Activated CD4-positive, alpha-beta memory T cell treated with anti-CD3 and anti-CD28 coated beads for 36 hours (primary cell): ENCODE results near the gene DCLRE1A. TPM values are rescaled to one million over a fixed set of nuclear protein-coding genes. Genes with fewer than 3 reads are reported as not detected.

Experiments used
- CTCF ChIA-PET: fragments of 350-600 bp; sonication (Branson Sonifier 250); formaldehyde crosslinking; loops from one replicate; lab custom pipeline; 2021; ENCODE audit warnings: antibody characterized with exemption, inconsistent platforms; lab: Charles Lee
- POLR2A ChIA-PET: fragments of 350-600 bp; sonication (Branson Sonifier 250); formaldehyde crosslinking; loops from one replicate; lab custom pipeline; 2021; ENCODE audit warnings: antibody characterized with exemption; lab: Charles Lee
- DNase-seq: peaks from one replicate; pipeline ENCODE4 v3.0.0-alpha.2; 2020
- H3K27ac Mint-ChIP-seq: one replicate; pipeline ENCODE4 v1.8.0; 2021; ENCODE audit warnings: mixed read lengths
- H3K27me3 Mint-ChIP-seq: one replicate; pipeline ENCODE4 v1.8.0; 2021; ENCODE audit warnings: mixed read lengths
- H3K36me3 Mint-ChIP-seq: one replicate; pipeline ENCODE4 v1.8.0; 2021; ENCODE audit warnings: mixed read lengths
- H3K4me1 Mint-ChIP-seq: one replicate; pipeline ENCODE4 v1.8.0; 2021; ENCODE audit warnings: low read depth, mixed read lengths
- H3K4me3 Mint-ChIP-seq: one replicate; pipeline ENCODE4 v1.8.0; 2021; ENCODE audit warnings: mild to moderate bottlenecking, mixed read lengths
- H3K9me3 Mint-ChIP-seq: one replicate; pipeline ENCODE4 v1.8.0; 2021; ENCODE audit warnings: mixed read lengths
- intact Hi-C: fragments of 100-400 bp; cut with micrococcal nuclease; formaldehyde crosslinking; loops from one replicate; pipeline ENCODE4 v1.15.1; 2023
- total RNA-seq, 2 experiments: library from RNA; stranded (reverse); gene quantifications; one replicate each; pipeline ENCODE4 v1.2.3, GENCODE V29; 2021

The DCLRE1A gene
- total RNA-seq, 2 experiments from 2014 or later: 13.8 to 16.6 TPM

- H3K27ac Mint-ChIP-seq: no peak overlapping the region
- ChIA-PET CTCF (no interaction called here), POLR2A (no interaction called here)
- H3K36me3 Mint-ChIP-seq: peaks cover 18% of the 10 kb centered on the region
- intact Hi-C loops: no loop called here
- no peak for DNase-seq
- no peak overlapping the region for H3K4me3 Mint-ChIP-seq
- peaks cover 3% of the 10 kb centered on the region for H3K4me1 Mint-ChIP-seq
- no peaks in the 10 kb centered on the region for H3K27me3 Mint-ChIP-seq
- peaks cover 13% of the 10 kb centered on the region for H3K9me3 Mint-ChIP-seq
Observed at GRCh38 chr10:113876461-113876860, 22.6 kb upstream of the DCLRE1A start.

DNA sequence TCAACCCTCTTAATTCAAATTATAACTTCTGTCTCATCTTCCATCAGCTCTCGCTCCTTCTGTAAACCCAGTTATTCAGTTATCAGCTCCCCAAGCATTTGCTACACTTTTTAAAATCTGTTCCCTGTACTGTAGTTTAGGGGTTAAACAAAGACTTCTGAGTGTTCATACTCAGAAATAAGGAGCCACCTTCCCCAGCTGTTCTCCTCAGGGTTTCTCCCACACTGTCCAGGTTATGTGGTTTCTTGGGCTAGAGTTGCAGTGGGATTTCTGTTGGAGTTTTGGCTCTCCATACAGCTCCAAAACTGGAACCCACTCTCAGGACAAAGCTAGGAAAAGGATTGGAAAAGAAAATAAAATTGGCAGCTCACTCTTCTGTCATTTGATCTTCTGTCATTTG is 21.3 kb upstream of the DCLRE1A start:
- Mint-ChIP-seq H3K27ac (no peak overlapping the region), H3K27me3 (no peaks in the 10 kb centered on the region), H3K36me3 (peaks cover 20% of the 10 kb centered on the region), H3K4me1 (peaks cover 3% of the 10 kb centered on the region), H3K4me3 (no peak overlapping the region), H3K9me3 (peaks cover 13% of the 10 kb centered on the region)
- no peak for DNase-seq
- intact Hi-C loops: no loop called here
- POLR2A ChIA-PET: no interaction called here
- CTCF ChIA-PET: no interaction called here

- peaks cover 27% of the 10 kb centered on the region for H3K36me3 Mint-ChIP-seq
- DNase-seq: no peak
- intact Hi-C loops: no loop called here
- peaks cover 13% of the 10 kb centered on the region for H3K9me3 Mint-ChIP-seq
- POLR2A ChIA-PET: interaction anchor here (0.7 kb wide), 1 partner anchor 398 kb away, joined by 3 read pairs; no protein-coding TSS in a partner anchor
- H3K4me1 Mint-ChIP-seq: peaks cover 3% of the 10 kb centered on the region
- H3K4me3 Mint-ChIP-seq: no peak overlapping the region
- no peak overlapping the region for H3K27ac Mint-ChIP-seq
- CTCF ChIA-PET: interaction anchor here (0.7 kb wide), 1 partner anchor 249 kb away, joined by 3 read pairs; no protein-coding TSS in a partner anchor
- H3K27me3 Mint-ChIP-seq: no peaks in the 10 kb centered on the region
Observed at GRCh38 chr10:113872139-113873030, 18.5 kb upstream of the DCLRE1A start.

DNA sequence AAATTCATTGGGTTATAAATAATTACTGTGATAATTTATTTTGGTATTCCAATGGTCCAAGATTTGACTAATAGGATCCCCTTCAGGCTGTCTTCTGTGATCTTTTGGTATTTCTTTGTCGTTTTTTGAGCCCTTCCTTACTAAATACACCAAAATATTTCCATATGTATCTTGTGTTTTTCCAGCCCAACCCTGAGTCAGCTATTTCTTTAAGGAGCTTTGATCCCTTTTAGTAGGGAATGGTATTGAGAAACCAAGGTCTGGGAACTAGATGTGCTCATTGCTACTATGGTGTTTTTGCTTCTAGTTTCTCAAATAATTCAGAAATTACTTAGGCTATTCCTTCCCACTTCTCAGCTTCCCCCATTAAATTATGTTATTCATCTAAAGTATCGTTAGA is 15.9 kb upstream of the DCLRE1A start:
- H3K4me1 Mint-ChIP-seq: peaks cover 3% of the 10 kb centered on the region
- ChIA-PET CTCF (no interaction called here), POLR2A (no interaction called here)
- H3K27ac Mint-ChIP-seq: no peak overlapping the region
- H3K27me3 Mint-ChIP-seq: no peaks in the 10 kb centered on the region
- H3K4me3 Mint-ChIP-seq: no peak overlapping the region
- peaks cover 30% of the 10 kb centered on the region for H3K36me3 Mint-ChIP-seq
- DNase-seq: no peak
- intact Hi-C loops: loop anchor here (1.0 kb wide), 1 partner anchor 19 kb away; no protein-coding TSS in a partner anchor
- H3K9me3 Mint-ChIP-seq: peaks cover 13% of the 10 kb centered on the region

DNA sequence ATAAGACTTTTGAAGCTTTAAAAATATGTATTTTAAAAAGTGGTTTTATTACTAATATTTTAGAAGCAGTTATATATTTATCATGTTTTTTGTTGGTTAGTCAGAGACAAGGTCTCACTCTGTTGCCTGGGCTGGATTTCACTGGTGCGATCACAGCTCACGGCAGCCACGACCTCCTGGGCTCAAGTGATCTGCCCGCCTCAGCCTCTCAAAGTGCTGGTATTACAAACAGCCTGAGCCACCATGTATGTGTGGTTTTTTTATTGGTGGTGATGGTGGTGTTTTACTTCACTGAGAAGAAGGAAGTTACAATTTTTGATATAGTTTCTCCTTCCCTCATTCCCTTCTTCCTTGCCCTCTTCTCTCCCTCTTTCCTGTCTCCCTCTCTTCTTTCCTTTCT is 14.0 kb upstream of the DCLRE1A start:
- Mint-ChIP-seq H3K36me3 (peaks cover 39% of the 10 kb centered on the region), H3K4me3 (no peak overlapping the region), H3K9me3 (peaks cover 13% of the 10 kb centered on the region), H3K4me1 (peaks cover 1% of the 10 kb centered on the region), H3K27ac (no peak overlapping the region), H3K27me3 (no peaks in the 10 kb centered on the region)
- no peak for DNase-seq
- POLR2A ChIA-PET: no interaction called here
- CTCF ChIA-PET: no interaction called here
- intact Hi-C loops: no loop called here

DNA sequence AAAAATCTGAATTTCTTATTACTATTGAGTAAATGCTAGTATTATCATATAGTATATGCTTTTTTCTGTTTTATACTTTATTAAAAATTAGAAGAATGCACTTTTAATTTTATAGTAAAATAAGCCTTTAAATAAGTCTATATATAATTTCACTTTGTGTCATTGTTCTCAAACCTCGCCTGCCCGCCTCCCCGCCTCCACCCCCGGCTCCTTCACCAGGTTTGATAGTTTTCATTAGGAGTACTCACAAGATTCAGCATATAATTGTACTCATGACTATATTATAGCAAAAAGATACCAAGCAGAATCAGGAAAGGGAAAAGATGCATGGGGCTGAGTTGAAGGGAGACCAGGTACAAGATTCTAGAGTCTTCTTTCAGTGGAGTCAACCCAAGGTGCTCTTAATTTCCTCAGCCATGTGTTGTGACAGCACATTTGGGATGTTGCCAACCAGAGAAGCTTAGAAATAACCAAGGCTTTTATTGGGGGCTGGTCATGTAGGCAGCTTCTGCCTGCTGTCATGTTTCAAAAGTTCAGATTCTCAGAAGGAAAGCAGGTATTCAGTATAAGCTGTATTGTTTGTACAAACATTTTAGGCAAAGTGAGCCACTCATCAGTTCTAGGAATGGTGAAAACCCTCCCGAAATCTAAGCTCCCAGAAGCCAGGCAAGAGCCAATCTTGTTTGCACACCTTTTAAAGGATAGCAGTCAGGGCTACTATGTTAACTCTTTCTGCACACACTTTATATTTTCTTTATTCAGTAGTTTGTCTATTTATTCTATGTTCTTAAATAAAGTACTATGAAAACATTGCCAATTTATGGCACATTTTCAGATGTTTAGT is 12.9 kb upstream of the DCLRE1A start:
- Mint-ChIP-seq H3K4me1 (peaks cover 1% of the 10 kb centered on the region), H3K9me3 (peaks cover 3% of the 10 kb centered on the region), H3K36me3 (peaks cover 34% of the 10 kb centered on the region), H3K4me3 (no peak overlapping the region), H3K27me3 (no peaks in the 10 kb centered on the region), H3K27ac (no peak overlapping the region)
- no peak for DNase-seq
- POLR2A ChIA-PET: no interaction called here
- intact Hi-C loops: no loop called here
- CTCF ChIA-PET: no interaction called here

DNA sequence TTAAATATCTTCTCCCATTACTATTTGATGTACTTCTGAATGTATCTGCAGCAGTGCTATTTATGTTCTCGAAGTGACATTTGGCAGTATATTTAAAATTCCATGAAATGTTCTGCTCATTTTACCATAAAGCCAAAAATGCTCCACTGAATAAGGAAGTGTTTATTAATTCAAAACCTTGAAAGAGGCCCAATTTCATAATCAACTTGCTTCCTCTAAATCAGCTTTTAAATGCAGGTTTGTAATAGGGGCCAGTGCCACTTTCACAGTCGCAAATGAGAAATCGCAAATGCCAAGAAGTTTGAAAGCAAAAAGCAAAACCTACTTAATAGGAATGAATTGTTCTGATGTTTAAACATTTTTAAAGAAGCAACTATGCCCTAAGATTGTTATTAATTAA is 12.0 kb upstream of the DCLRE1A start:
- intact Hi-C loops: no loop called here
- Mint-ChIP-seq H3K9me3 (peaks cover 3% of the 10 kb centered on the region), H3K27me3 (no peaks in the 10 kb centered on the region), H3K36me3 (peaks cover 38% of the 10 kb centered on the region), H3K27ac (no peak overlapping the region), H3K4me3 (no peak overlapping the region), H3K4me1 (peaks cover 1% of the 10 kb centered on the region)
- DNase-seq: no peak
- ChIA-PET CTCF (no interaction called here), POLR2A (no interaction called here)

DNA sequence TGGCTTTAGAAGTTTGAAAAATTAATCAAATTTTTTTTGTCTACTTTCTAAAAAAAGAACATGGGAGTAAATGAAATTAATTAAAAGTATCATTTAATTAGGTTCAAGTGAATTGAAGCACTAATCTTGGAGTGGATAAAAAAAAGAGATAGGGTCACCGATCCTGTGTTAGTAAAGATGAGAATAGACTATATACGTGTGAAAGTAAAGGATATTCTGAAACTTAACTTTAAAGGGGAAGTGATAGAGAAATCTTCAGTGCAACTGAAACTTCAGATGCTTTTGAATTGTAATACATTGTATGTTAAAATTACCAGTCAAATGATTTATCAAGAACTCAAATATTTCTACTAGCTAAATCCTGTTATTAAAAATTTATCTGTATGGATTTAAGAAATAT is 5.4 kb upstream of the DCLRE1A start:
- Mint-ChIP-seq H3K4me1 (peaks cover 17% of the 10 kb centered on the region), H3K9me3 (peaks cover 4% of the 10 kb centered on the region), H3K27ac (no peak overlapping the region), H3K27me3 (no peaks in the 10 kb centered on the region), H3K36me3 (peaks cover 35% of the 10 kb centered on the region), H3K4me3 (no peak overlapping the region)
- CTCF ChIA-PET: no interaction called here
- DNase-seq: no peak
- POLR2A ChIA-PET: no interaction called here
- intact Hi-C loops: loop anchor here (10.0 kb wide), 1 partner anchor 686 kb away; no protein-coding TSS in a partner anchor

GRCh38 chr10:113858541-113858940 is 4.7 kb upstream of the DCLRE1A start:
- peaks cover 4% of the 10 kb centered on the region for H3K9me3 Mint-ChIP-seq
- H3K36me3 Mint-ChIP-seq: peaks cover 33% of the 10 kb centered on the region
- ChIA-PET POLR2A (no interaction called here), CTCF (interaction anchor here (0.7 kb wide), 1 partner anchor 176 kb away, joined by 3 read pairs; no protein-coding TSS in a partner anchor)
- no peaks in the 10 kb centered on the region for H3K27me3 Mint-ChIP-seq
- DNase-seq: no peak
- H3K27ac Mint-ChIP-seq: no peak overlapping the region
- intact Hi-C loops: loop anchor here (10.0 kb wide), 1 partner anchor 686 kb away; no protein-coding TSS in a partner anchor
- H3K4me1 Mint-ChIP-seq: peaks cover 20% of the 10 kb centered on the region
- no peak overlapping the region for H3K4me3 Mint-ChIP-seq

GRCh38 chr10:113857210-113857609 is 3.3 kb upstream of the DCLRE1A start:
- Mint-ChIP-seq H3K27me3 (no peaks in the 10 kb centered on the region), H3K4me3 (no peak overlapping the region), H3K27ac (no peak overlapping the region), H3K36me3 (peaks cover 37% of the 10 kb centered on the region), H3K4me1 (peaks cover 32% of the 10 kb centered on the region), H3K9me3 (peaks cover 4% of the 10 kb centered on the region)
- ChIA-PET CTCF (no interaction called here), POLR2A (interaction anchor here (0.6 kb wide), 1 partner anchor 12 kb away, joined by 4 read pairs; no protein-coding TSS in a partner anchor)
- no peak for DNase-seq
- intact Hi-C loops: loop anchor here (10.0 kb wide), 1 partner anchor 688 kb away; no protein-coding TSS in a partner anchor

DNA sequence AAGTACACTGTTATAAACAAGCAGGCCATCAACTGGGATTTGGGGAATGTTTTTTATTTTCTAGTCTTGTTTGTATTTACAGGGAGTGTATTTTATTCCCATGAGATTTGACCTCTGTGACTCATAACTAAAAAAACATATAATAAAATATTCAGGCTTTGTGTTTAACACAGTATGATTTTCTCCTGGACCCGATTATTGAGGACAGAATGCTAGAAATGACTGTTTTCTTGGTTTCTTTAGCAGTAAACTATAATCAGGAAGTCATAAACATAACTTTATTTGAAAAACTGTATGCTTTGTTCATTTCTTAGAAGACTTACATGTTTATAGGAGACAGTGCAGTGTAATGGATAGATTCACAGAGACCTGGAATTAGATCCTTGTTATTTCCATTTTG is 2.7 kb upstream of the DCLRE1A start:
- peaks cover 35% of the 10 kb centered on the region for H3K36me3 Mint-ChIP-seq
- no peaks in the 10 kb centered on the region for H3K27me3 Mint-ChIP-seq
- intact Hi-C loops: loop anchor here (10.0 kb wide), 1 partner anchor 688 kb away; no protein-coding TSS in a partner anchor
- peaks cover 33% of the 10 kb centered on the region for H3K4me1 Mint-ChIP-seq
- ChIA-PET CTCF (no interaction called here), POLR2A (interaction anchor here (0.6 kb wide), 1 partner anchor 12 kb away, joined by 4 read pairs; no protein-coding TSS in a partner anchor)
- H3K9me3 Mint-ChIP-seq: peaks cover 4% of the 10 kb centered on the region
- no peak for DNase-seq
- no peak overlapping the region for H3K27ac Mint-ChIP-seq
- no peak overlapping the region for H3K4me3 Mint-ChIP-seq
